Astrocyte (in vitro differentiated cells and primary cell): ENCODE data around the gene KDM5B. TPM values are rescaled to one million over a fixed set of nuclear protein-coding genes. Genes with fewer than 3 reads are reported as not detected.
"Not testable (repeated sequence)": the region's sequence is repeated elsewhere in the genome, so short reads cannot be mapped to it uniquely, and the experiment has no call there.

ENCODE experiments used
- DNase-seq: peaks from one replicate; pipeline ENCODE4 v3.0.0-alpha.2; 2010; ENCODE audit warnings: low read depth
- FAIRE-seq: peaks from 2 replicates; lab custom pipeline; 2011; peaks lifted over from hg19 to GRCh38; lab: Jason Lieb, UNC
- H2AFZ ChIP-seq: 2 replicates; pipeline ENCODE4 v1.6.0; 2012; ENCODE audit warnings: low read depth, low read length, inconsistent platforms
- H3K27ac ChIP-seq: 2 replicates; pipeline ENCODE4 v1.5.1; 2011; ENCODE audit warnings: low read depth, low read length, inconsistent platforms
- H3K27me3 ChIP-seq: 2 replicates; pipeline ENCODE4 v1.6.0; 2011; ENCODE audit warnings: low read length, inconsistent platforms; ENCODE audit not compliant: insufficient read depth
- H3K36me3 ChIP-seq: 2 replicates; pipeline ENCODE4 v1.5.1; 2011; ENCODE audit warnings: low read length, inconsistent platforms; ENCODE audit not compliant: insufficient read depth
- H3K4me1 ChIP-seq: 2 replicates; pipeline ENCODE4 v1.5.1; 2011; ENCODE audit warnings: low read length, inconsistent platforms; ENCODE audit not compliant: insufficient read depth
- H3K4me2 ChIP-seq: 2 replicates; pipeline ENCODE4 v1.6.0; 2012; ENCODE audit warnings: low read length, inconsistent platforms
- H3K4me3 ChIP-seq: 2 replicates; pipeline ENCODE4 v1.5.1; 2011; ENCODE audit warnings: low read depth, mild to moderate bottlenecking, low read length, inconsistent platforms; ENCODE audit not compliant: insufficient read depth
- H3K79me2 ChIP-seq: 2 replicates; pipeline ENCODE4 v1.6.0; 2012; ENCODE audit warnings: mild to moderate bottlenecking, low read length, inconsistent platforms; ENCODE audit not compliant: insufficient read depth
- H3K9ac ChIP-seq: 2 replicates; pipeline ENCODE4 v1.6.0; 2012; ENCODE audit warnings: mild to moderate bottlenecking, low read length, inconsistent platforms
- H3K9me3 ChIP-seq: 2 replicates; pipeline ENCODE4 v1.5.1; 2012; ENCODE audit warnings: low read depth, mild to moderate bottlenecking, low read length, inconsistent platforms; ENCODE audit not compliant: insufficient read depth
- H4K20me1 ChIP-seq: 2 replicates; pipeline ENCODE4 v1.6.0; 2012; ENCODE audit warnings: low read length, inconsistent platforms; ENCODE audit not compliant: insufficient read depth
- H3K27ac Mint-ChIP-seq: one replicate; pipeline ENCODE4 v1.8.0; 2021; ENCODE audit warnings: mild to moderate bottlenecking, mixed read lengths; ENCODE audit not compliant: unreplicated experiment
- H3K27me3 Mint-ChIP-seq: one replicate; pipeline ENCODE4 v1.8.0; 2021; ENCODE audit warnings: low read depth, mixed read lengths; ENCODE audit not compliant: unreplicated experiment
- H3K36me3 Mint-ChIP-seq: one replicate; pipeline ENCODE4 v1.8.0; 2021; ENCODE audit warnings: low read depth, mixed read lengths; ENCODE audit not compliant: unreplicated experiment
- H3K4me1 Mint-ChIP-seq: one replicate; pipeline ENCODE4 v1.8.0; 2021; ENCODE audit warnings: low read depth, mixed read lengths; ENCODE audit not compliant: unreplicated experiment
- H3K4me3 Mint-ChIP-seq: one replicate; pipeline ENCODE4 v1.8.0; 2021; ENCODE audit warnings: mild to moderate bottlenecking, moderate library complexity, mixed read lengths; ENCODE audit not compliant: unreplicated experiment
- H3K9me3 Mint-ChIP-seq: one replicate; pipeline ENCODE4 v1.8.0; 2021; ENCODE audit warnings: mild to moderate bottlenecking, mixed read lengths; ENCODE audit not compliant: unreplicated experiment
- CTCF ChIP-seq: IDR thresholded peaks from 2 replicates; pipeline ENCODE4 v1.5.1; 2011; ENCODE audit warnings: low read depth, mild to moderate bottlenecking, inconsistent platforms, low read length, moderate library complexity; ENCODE audit not compliant: insufficient read depth
- EZH2 ChIP-seq: IDR thresholded peaks from 2 replicates; pipeline ENCODE4 v1.6.1; 2012; ENCODE audit warnings: mild to moderate bottlenecking, low read length, inconsistent platforms; ENCODE audit not compliant: insufficient read depth
- total RNA-seq: library from RNA; stranded (reverse); gene quantifications from 2 replicates; pipeline ENCODE4 v1.2.1, GENCODE V29; 2021

The KDM5B gene
- total RNA-seq, 1 donor from 2014 or later: 182 TPM

GRCh38 chr1:202716654-202717053 is 91.6 kb downstream of the KDM5B start:
- peaks cover 34% of the 10 kb centered on the region for H3K27me3 Mint-ChIP-seq
- TF ChIP-seq EZH2: no peak
- no peak for TF ChIP-seq CTCF
- no peak overlapping the region for H3K27ac Mint-ChIP-seq
- Histone ChIP-seq H3K9ac (no peak overlapping the region), H3K79me2 (no peaks in the 10 kb centered on the region), H3K27ac (no peak overlapping the region), H3K4me3 (no peak overlapping the region), H3K36me3 (no peaks in the 10 kb centered on the region), H3K4me1 (peaks cover 4% of the 10 kb centered on the region), H3K27me3 (peaks cover 39% of the 10 kb centered on the region), H2AFZ (no peak overlapping the region), H4K20me1 (no peaks in the 10 kb centered on the region), H3K9me3 (no peaks in the 10 kb centered on the region), H3K4me2 (no peak overlapping the region)
- H3K9me3 Mint-ChIP-seq: no peaks in the 10 kb centered on the region
- no peak overlapping the region for H3K4me3 Mint-ChIP-seq
- H3K4me1 Mint-ChIP-seq: peaks cover 10% of the 10 kb centered on the region
- no peaks in the 10 kb centered on the region for H3K36me3 Mint-ChIP-seq
- DNase-seq (no peak), FAIRE-seq (no peak)

GRCh38 chr1:202714202-202714601 is 94.0 kb downstream of the KDM5B start:
- H3K27me3 ChIP-seq: peaks cover 63% of the 10 kb centered on the region
- not testable (repeated sequence) for H3K4me1 ChIP-seq, H3K27ac ChIP-seq, H3K4me2 ChIP-seq, H3K4me1 Mint-ChIP-seq, H3K4me3 ChIP-seq, H3K9ac ChIP-seq, H3K27ac Mint-ChIP-seq, FAIRE-seq, H3K79me2 ChIP-seq, H4K20me1 ChIP-seq, DNase-seq, H3K9me3 ChIP-seq, H3K36me3 Mint-ChIP-seq, H3K9me3 Mint-ChIP-seq, H3K36me3 ChIP-seq, H3K4me3 Mint-ChIP-seq, H2AFZ ChIP-seq
- peaks cover 49% of the 10 kb centered on the region for H3K27me3 Mint-ChIP-seq

- H3K36me3 ChIP-seq: no peaks in the 10 kb centered on the region
- H2AFZ ChIP-seq: no peak overlapping the region
- H3K4me1 Mint-ChIP-seq: peaks cover 8% of the 10 kb centered on the region
- peaks cover 6% of the 10 kb centered on the region for H4K20me1 ChIP-seq
- H3K9me3 ChIP-seq: no peaks in the 10 kb centered on the region
- H3K27ac Mint-ChIP-seq: peak overlapping the region; percentile 75
- H3K27me3 Mint-ChIP-seq: peaks cover 59% of the 10 kb centered on the region
- H3K79me2 ChIP-seq: no peaks in the 10 kb centered on the region
- H3K9me3 Mint-ChIP-seq: no peaks in the 10 kb centered on the region
- peaks cover 74% of the 10 kb centered on the region for H3K27me3 ChIP-seq
- H3K4me2 ChIP-seq: no peak overlapping the region
- H3K36me3 Mint-ChIP-seq: no peaks in the 10 kb centered on the region
- H3K4me3 ChIP-seq: no peak overlapping the region
- no peak overlapping the region for H3K9ac ChIP-seq
- TF ChIP-seq CTCF: no peak
- TF ChIP-seq EZH2: no peak
- H3K27ac ChIP-seq: no peak overlapping the region
- H3K4me3 Mint-ChIP-seq: no peak overlapping the region
- DNase-seq (no peak), FAIRE-seq (no peak)
- peaks cover 8% of the 10 kb centered on the region for H3K4me1 ChIP-seq
Observed at GRCh38 chr1:202713110-202713509, 95.1 kb downstream of the KDM5B start.
